GM21576 (cell line): ENCODE data around the gene NPFFR1.
"Not testable (repeated sequence)": the region's sequence is repeated elsewhere in the genome, so short reads cannot be mapped to it uniquely, and the experiment has no call there.

Experiments used
- ATAC-seq: cut with Tn5 transposase; IDR thresholded peaks from one replicate; pipeline ENCODE4 v1.9.1; 2021; ENCODE audit warnings: mild to moderate bottlenecking, moderate library complexity; ENCODE audit not compliant: unreplicated experiment

NPFFR1 gene

DNA sequence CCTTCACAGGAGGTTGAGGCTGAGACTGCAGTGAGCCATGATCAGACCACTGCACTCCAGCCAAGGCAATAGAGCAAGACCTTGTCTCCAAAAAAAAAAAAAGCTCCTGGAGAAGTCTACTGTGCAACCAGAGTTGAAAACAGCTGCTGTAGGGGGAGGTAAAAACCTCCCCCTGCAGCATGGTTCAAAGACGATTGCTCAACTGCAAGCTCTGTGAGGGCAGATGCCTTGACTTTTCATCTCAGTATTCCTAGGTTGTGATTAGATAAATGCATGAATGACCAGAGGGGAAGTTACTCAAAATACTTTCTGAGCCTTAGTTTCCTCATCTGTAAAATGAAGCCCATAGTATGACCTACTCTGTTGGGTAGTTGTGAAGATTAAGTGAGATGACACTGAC lies 25.6 kb downstream of the NPFFR1 start:
- ATAC-seq = no peak

DNA sequence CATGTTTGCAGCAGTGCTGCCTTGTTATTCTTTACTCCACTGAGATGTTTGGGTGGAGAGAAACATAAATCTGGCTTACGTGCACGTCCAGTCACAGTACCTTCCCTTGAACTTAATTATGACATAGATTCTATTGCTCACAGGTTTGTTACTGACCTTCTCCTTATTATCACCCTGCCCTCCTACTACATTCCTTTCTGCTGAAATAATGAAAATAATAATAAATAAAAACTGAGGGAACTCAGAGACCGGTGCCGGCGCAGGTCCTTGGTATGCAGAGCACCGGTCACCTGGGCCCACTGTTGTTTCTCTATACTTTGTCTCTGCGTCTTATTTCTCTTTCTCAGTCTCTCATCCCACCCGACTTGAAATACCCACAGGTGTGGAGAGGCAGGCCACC lies 26.0 kb downstream of the NPFFR1 start:
- not testable (repeated sequence) for ATAC-seq

DNA sequence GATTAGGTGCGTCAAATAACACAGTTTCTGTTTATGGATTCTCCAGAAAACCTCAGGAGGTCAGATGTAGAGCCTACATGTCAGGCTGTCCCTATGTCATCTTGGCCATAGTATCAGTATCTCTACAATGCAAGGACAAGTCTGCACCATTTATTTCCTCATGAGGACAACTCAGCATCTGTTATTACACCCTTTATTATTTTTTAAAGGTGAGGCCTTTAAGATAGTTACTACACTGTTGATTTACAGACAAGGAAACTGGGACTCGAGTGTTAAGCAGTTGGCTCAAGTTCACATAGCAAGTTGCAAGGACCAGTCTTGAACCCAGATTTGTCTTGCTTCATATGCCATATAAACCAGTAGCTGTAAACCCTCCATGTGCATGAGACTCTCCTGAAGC lies 27.3 kb downstream of the NPFFR1 start:
- ATAC-seq = no peak

DNA sequence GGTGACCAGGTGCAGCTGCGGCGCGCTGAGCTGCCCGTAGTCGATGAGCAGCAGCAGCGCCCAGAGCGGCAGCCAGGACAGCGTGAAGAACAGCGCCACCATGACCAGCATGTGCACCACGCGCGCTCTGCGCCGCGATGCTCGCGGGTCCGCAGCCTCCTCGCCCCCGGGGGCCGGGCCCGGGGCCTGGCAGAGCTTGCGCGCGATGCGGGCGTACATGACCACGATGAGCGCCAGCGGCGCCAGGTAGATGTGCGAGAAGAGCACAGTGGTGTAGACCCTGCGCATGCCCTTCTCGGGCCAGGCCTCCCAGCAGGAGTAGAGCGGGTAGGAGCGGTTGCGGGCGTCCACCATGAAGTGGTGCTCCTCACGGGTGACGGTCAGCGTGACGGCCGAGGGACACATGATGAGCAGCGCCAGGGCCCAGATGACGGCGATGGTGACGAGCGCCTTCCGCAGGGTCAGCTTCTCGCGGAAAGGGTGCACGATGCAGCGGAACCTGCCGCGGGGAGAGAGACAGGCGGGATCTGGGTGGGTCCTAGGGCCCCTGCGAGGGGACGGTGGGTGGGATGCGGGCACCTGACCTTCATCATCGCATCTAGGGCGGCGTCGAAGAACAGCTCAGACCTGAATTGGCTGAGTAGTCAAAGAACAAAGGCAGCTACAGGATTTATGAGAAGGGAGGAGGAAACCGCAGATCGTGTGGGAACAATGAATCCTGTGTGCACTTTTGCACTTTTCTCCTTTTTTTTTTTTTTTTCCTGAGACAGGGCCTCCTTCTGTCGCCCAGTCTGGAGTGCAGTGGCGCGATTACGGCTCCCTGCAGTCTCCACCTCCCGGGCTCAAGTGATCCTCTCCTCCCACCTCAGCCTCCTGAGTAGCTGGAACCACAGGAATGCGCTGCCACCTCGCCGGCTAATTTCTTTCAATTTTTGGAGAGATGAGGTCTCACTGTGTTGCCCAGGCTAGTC lies 28.2 kb downstream of the NPFFR1 start:
- ATAC-seq = no peak

DNA sequence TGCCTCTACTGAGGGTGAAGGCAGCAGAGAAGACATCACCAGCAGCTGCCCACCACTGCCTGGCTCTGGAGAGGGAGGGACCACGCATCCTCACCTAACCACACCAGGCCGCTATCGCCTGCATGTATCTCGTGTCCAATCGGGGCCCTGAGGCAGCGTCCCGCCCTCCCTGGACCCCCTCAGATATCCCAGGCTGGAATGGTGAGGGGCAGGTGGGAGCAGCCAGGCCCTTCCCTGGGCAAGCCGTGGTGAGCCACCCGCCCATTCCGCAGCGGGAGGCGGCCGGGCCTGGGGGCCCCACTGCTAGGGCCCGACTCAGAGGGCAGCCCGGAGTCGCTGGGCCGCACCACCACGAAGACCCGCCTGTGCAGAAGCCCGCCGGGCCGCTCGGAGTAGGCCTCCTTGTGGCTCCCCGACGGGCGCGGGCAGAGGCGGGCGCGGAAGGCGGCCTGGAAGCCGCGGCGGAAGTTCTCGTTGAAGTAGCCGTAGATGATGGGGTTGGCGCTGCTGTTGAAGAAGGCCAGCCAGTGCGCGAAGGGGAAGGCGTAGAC lies 29.0 kb downstream of the NPFFR1 start:
- no peak for ATAC-seq

DNA sequence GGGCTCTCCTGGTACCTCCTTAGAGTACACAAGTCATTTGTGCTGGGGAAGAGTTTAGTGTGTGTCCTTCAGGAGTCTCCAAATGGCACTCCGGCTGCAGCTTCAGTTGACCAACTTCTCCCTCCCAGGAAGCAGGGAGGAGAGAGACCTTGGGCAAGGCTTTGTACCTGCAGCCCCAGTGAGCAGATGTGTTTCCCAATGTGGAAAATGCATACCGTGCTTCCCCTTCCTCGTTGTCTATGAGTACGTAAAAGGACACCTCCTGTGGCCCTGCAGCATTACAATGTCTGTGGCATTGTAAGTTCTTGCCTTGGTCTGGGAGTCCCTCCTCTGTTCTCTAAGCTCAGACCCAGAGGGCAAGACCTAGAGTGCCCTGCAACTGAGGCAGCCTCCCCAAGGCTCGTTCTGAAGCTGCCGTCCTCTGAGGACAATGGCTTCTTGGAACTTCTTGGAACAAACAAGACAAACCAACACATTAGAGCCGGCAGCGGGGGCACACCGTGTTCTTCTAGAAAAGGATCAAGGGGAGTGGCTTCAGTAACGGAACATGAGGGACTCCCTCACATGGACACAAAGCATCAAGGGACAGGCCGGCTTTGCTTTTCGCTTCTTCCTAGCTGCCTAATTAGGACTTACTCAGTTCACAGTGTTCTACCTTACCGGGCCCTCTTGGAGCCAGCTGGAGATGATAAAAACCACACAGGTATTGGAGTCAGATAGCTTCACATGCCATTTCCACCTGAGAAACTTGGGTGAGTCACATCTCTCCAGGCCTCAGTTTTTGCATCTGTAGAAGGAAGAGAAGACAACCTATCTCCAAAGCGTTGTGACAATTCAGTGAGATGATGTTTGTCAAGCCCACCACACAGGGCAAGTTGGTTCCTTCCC lies 29.7 kb downstream of the NPFFR1 start:
- ATAC-seq = no peak

DNA sequence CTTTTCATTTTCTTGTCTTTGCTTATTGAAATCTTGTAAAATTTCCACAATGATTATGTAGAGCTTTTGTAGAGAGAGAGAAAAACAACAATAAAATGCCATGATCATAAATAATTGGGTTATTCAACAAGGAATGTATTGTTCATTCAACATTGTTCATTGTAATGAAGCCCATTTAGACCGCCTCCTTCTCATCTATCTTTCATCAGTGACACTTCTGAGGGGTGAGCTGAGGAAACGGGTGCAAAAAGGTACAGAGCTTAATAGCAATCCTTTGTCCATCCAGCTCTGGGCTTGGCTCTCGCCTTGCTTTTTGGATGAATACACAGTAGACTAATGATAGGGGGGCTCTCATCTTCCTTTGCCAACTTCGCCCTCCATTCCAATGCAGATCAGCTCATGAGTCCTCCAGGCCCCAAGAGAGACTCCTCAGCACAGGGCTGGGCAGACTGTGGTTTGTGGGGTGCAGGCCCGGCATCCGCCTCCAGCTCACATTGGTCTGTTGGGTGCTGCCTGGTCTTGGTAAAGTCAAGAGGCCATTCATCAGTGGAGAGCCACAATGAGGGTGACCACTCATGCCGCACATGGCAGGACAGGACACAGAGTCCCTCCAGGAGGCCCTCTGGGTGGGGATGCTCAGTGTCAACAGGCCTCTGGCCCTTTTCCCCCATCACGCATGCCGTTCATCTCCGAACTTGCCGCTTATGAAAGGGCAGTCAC lies 32.7 kb downstream of the NPFFR1 start:
- ATAC-seq = no peak

DNA sequence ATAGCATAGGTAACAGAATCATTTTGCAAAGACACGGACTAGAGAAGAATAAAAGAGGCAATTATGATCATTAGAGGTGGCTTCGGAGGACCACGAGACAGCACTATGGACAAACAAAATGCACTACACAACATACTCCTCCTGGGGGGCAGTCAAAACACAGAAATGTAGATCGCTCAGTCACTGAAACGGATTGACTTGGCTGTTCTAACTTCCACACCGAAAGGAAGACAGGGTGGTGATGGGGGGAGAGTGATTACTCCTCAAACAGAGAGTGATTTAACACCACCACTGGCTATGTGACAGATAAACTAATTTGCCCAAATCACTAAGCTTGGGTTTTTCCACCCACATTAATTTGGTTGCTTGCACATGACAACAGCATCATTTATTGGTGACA lies 36.4 kb downstream of the NPFFR1 start:
- ATAC-seq = no peak

DNA sequence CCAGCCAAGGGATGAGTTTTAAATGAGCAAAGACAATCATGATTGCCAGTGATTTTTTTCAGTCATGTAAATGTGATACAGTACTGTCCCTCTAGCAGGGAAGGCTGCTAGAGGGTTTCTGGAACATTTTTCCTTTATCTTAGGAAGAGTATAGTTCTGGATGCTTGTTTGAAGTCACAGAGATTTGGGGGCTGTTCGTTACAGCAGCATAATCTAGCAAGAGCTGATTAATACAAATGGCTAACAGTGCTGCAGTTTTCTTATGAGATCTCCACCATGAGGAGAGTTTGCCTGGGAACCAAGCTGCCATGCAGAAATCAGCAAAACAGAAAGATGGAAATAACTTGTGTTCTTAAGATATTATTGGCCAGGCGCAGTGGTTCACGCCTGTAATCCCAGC lies 42.7 kb downstream of the NPFFR1 start:
- ATAC-seq = no peak

DNA sequence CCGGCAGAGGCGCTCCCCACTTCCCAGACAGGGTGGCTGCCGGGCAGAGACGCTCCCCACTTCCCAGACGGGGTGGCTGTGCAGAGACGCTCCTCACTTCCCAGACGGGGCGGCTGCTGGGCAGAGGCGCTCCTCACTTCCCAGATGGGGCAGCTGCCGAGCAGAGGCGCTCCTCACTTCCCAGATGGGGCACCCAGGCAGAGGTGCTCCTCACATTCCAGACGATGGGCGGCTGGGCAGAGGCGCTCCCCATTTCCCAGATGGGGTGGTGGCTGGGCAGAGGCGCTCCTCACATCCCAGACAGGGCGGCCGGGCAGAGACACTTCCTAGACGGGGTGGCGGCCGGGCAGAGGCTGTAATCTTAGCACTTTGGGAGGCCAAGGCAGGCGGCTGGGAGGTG lies 43.8 kb downstream of the NPFFR1 start:
- not testable (repeated sequence) for ATAC-seq

DNA sequence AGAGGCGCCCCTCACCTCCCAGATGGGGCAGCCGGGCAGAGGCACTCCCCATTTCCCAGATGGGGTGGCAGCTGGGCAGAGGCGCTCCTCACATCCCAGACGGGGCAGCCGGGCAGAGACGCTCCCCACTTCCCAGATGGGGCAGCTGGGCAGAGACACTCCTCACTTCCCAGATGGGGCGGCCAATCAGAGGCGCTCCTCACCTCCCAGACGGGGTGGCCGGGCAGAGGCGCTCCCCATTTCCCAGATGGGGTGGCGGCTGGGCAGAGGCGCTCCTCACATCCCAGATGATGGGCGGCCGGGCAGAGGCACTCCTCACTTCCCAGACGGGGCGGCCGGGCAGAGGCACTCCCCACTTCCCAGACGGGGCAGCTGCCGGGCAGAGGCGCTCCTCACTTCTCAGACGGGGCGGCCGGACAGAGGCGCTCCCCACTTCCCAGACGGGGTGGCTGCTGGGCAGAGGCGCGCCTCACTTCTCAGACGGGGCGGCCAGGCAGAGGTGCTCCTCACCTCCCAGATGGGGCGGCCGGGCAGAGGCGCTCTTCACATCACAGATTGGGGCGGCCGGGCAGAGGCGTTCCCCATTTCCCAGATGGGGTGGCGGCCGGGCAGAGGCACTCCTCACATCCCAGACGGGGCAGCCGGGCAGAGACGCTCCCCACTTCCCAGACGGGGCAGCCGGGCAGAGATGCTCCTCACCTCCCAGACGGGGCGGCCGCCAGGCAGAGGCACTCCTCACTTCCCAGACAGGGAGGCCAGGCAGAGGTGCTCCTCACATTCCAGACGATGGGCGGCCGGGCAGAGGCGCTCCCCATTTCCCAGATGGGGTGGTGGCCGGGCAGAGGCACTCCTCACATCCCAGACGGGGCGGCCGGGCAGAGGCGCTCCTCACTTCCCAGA lies 44.5 kb downstream of the NPFFR1 start:
- ATAC-seq = not testable (repeated sequence)

DNA sequence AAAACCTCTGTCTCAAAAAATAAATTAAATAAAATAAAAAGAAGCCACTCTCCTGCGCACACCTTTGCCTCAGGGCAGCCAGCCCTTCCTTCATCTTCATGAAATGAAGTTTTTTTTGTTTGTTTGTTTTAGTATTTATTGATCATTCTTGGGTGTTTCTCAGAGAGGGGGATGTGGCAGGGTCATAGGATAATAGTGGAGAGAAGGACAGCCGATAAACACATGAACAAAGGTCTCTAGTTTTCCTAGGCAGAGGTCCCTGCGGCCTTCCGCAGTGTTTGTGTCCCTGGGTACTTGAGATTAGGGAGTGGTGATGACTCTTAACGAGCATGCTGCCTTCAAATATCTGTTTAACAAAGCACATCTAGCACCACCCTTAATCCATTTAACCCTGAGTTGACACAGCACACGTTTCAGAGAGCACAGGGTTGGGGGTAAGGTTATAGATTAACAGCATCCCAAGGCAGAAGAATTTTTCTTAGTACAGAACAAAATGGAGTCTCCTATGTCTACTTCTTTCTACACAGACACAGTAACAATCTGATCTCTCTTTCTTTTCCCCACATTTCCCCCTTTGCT lies 45.8 kb downstream of the NPFFR1 start:
- ATAC-seq = not testable (repeated sequence)

DNA sequence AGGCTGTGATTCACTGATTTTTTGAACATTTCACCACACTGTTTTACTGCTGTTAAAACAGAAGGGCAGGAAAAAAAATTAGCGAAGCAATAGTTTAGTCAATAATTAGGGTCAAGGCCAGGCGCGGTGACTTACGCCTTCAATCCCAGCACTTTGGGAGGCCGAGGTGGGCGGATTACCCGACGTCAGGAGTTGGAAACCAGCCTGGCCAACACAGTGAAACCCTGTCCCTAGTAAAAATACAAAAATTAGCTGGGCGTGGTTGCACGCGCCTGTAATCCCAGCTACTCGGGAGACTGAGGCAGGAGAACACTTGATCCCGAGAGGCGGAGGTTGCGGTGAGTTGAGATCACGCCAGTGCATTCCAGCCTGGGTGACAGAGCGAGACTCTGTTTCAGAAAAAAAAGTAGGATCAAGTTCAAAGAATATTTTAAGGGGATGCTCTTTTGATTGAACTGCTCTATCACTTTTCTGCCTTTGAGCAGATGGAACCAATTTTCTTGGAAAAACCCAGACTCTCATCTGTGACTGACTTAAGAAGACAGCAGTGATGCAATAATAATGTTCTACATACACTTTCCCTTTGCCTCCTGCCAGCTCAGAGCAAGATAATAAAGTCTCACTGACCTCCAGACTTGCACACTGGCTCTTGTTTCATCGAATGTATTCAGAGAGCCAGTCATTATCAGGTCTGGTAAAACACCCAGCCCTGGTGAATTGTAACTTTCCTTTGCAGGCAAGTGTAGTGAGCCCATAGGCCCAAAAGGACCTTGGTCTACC lies 48.9 kb downstream of the NPFFR1 start:
- no peak for ATAC-seq

DNA sequence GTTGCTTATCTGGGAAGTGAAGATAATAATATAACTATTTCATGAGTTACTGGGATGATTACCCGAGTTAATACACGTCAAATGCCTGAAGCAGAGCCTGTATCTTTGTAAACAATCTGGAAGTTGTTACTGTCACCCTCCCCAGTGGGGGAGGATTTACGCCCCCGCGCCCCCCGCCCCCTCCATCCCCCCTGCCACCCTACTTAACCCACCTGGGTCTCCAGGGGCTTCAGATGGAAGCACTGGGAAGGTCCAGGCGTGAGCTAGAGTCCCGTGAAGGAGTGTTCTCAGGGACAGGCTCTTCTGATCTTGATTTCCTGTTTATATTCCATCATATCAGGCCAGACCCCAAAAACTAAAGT lies 49.9 kb downstream of the NPFFR1 start:
- ATAC-seq = no peak

DNA sequence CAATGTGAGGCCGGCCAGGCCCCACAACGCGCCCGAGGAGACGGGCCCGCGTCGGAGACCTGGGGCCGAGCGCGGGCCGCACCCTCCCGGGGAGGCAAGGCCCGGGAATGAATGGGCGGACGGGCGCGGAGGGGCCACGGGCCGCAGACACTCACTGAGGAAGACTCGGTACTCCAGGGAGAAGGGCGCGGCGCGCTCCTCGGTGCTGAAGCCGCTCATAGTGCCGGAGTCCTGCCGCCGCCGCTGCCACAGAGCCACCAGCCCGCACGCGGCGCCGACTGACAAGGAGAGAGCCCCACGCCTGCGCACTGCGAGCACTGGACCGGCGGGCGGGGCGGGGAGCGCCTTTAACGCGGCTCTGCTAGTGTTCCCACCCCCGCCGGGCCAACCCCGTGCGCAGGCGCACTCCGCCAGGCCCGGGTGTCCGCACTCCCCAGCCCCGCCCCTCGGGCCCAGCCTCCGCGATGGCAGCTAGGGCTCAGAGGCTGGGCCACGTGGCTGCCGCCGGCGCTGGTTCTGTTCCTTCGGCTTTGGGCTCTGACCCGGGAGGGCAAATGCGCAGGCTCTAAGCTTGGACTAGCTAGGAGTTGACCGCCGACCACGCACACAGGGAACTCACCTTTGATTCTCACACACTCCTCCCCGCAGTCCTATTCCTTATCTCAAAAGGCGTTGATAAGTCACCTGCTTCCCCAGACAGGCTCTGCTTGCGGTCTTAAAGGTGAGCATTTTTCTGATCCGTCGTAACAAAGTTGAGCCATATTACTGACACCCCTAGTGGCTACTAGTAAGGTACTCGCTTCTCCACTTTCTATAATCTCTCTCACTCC lies 50.5 kb downstream of the NPFFR1 start, which contains the start of gene PPA1:
PPA1 (minus strand) TSS at position 321 of the 830 bp plus-strand sequence; CDS start at position 219, 102 bp downstream.
- peak; percentile 84 for ATAC-seq

DNA sequence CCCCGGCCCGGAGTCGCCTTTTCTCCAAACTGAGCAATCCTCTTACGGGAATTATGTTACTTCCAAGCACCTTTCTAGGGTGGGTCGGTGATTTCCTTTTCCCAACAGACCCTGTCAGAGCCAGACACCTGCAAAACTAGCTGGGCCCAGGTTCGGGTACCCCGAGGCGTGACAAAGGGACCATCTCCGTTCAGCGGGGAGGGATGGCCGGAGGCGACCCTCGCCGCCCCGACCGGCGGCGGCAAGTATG lies 51.0 kb downstream of the NPFFR1 start:
- no peak for ATAC-seq

DNA sequence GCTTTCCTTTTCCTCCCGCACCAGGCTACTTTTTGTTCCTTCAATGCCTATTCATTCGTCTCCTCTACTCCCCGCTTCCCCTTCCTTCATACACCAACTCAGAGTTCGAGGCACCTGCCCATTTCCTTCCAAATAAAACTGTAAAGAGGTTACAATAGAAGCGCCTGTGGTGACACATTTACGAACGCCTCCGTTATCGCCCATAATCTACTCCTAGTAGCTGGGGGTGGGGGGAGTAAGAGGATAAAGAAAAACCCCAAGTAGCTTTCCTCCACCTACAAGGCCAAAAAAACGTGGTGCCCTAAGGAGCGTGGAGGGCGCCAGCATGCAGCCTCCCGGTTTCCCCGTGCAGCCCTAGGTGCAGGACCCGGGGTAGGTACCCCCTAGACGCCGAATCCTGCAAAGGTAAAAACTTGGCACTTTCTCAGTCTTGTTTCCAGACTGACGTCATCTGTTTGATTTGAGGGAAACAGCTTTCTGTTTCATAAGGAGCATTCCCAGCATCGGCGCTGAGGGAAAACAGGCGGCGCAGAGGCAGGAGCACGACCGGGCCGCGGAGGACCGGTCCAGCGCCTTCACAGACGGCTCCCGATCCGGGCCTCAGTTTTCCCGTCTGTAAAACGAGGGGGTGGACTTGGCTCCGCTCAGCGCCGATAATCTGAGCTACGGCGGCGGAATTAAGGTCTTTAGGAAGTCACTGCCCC lies 51.5 kb downstream of the NPFFR1 start:
- ATAC-seq = no peak
